ENCODE data around the gene PKNOX2. TPM values are rescaled to one million over a fixed set of nuclear protein-coding genes. Genes with fewer than 3 reads are reported as not detected.

The PKNOX2 gene
- total RNA-seq, 1 donor from 2014 or later: 34.9 TPM

- Mint-ChIP-seq H3K9me3 (ENCODE audit: low read depth) (no peaks in the 10 kb centered on the region), H3K27ac (ENCODE audit: unreplicated experiment) (peak overlapping the region; percentile 76), H3K4me3 (ENCODE audit: unreplicated experiment) (no peak overlapping the region), H3K36me3 (ENCODE audit: low read depth) (peaks cover 4% of the 10 kb centered on the region), H3K27me3 (ENCODE audit: low read depth) (no peaks in the 10 kb centered on the region), H3K4me1 (ENCODE audit: low read depth) (peaks cover 73% of the 10 kb centered on the region)
- TF ChIP-seq CTCF (IDR thresholded peaks at IDR 0.05): peak; percentile 46
- DNase-seq (ENCODE audit: low spot score): no peak
These were observed 16.1 kb downstream of the PKNOX2 start for GRCh38 chr11:125180413-125181305.

DNA sequence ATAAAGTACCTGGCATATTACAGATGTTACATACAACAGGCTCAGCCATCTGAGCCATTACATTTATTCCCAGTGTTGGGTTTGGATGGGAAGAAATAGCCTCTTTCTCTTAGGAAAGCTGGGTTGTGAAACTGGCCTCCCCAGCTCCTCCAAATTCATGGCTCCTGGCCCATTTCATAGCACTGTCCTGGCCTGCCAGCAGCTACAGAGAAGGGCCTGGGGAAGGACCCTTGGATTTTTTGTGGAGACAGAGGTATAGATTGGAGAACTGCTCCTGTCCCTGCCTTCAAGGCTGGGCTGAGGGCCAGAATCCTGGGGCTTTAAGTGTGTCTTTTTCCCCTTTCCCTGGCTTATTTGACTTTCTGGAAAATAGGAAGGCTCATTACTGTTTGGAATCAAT is 18.0 kb downstream of the PKNOX2 start:
- Mint-ChIP-seq H3K4me3 (ENCODE audit: unreplicated experiment) (no peak overlapping the region), H3K27me3 (ENCODE audit: low read depth) (no peaks in the 10 kb centered on the region)

DNA sequence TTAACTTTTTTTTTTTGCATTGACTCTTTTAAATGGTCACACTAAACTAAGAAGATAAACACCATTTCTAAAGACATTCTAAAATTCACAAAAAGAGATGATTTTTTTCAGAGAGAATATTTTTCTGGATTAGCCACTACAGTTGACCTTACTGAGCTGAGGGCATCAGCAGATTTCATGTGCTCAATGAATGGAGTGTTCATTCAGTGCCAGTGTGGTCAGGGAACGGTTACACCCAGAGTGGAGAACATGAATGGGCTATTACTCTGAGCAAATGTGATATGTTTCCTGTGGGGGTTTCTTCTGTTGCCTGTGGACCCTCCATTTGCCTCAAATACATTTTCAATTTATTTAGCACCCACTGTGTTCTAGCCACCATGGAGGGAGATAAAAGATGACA is 19.1 kb downstream of the PKNOX2 start:
- H3K9me3 Mint-ChIP-seq (ENCODE audit: low read depth): peaks cover 4% of the 10 kb centered on the region
- no peaks in the 10 kb centered on the region for H3K27me3 Mint-ChIP-seq (ENCODE audit: low read depth)
- H3K4me3 Mint-ChIP-seq (ENCODE audit: unreplicated experiment): no peak overlapping the region
- no peak for TF ChIP-seq CTCF (IDR thresholded peaks at IDR 0.05)
- peaks cover 11% of the 10 kb centered on the region for H3K36me3 Mint-ChIP-seq (ENCODE audit: low read depth)
- H3K27ac Mint-ChIP-seq (ENCODE audit: unreplicated experiment): no peak overlapping the region
- no peak for DNase-seq (ENCODE audit: low spot score)
- H3K4me1 Mint-ChIP-seq (ENCODE audit: low read depth): peaks cover 46% of the 10 kb centered on the region

More for the DNA sequence above, 18.0 kb downstream of the PKNOX2 start:
- H3K9me3 Mint-ChIP-seq (ENCODE audit: low read depth): peaks cover 4% of the 10 kb centered on the region
- H3K4me1 Mint-ChIP-seq (ENCODE audit: low read depth): peaks cover 54% of the 10 kb centered on the region
- H3K27ac Mint-ChIP-seq (ENCODE audit: unreplicated experiment): no peak overlapping the region
- TF ChIP-seq CTCF (IDR thresholded peaks at IDR 0.05): no peak
- no peak for DNase-seq (ENCODE audit: low spot score)
- H3K36me3 Mint-ChIP-seq (ENCODE audit: low read depth): peaks cover 11% of the 10 kb centered on the region

GRCh38 chr11:125188021-125188420 is 23.5 kb downstream of the PKNOX2 start:
- H3K27ac Mint-ChIP-seq (ENCODE audit: unreplicated experiment): no peak overlapping the region
- DNase-seq (ENCODE audit: low spot score): no peak
- no peak overlapping the region for H3K4me3 Mint-ChIP-seq (ENCODE audit: unreplicated experiment)
- peaks cover 24% of the 10 kb centered on the region for H3K36me3 Mint-ChIP-seq (ENCODE audit: low read depth)
- H3K9me3 Mint-ChIP-seq (ENCODE audit: low read depth): peaks cover 4% of the 10 kb centered on the region
- no peaks in the 10 kb centered on the region for H3K27me3 Mint-ChIP-seq (ENCODE audit: low read depth)
- peaks cover 25% of the 10 kb centered on the region for H3K4me1 Mint-ChIP-seq (ENCODE audit: low read depth)
- no peak for TF ChIP-seq CTCF (IDR thresholded peaks at IDR 0.05)

DNA sequence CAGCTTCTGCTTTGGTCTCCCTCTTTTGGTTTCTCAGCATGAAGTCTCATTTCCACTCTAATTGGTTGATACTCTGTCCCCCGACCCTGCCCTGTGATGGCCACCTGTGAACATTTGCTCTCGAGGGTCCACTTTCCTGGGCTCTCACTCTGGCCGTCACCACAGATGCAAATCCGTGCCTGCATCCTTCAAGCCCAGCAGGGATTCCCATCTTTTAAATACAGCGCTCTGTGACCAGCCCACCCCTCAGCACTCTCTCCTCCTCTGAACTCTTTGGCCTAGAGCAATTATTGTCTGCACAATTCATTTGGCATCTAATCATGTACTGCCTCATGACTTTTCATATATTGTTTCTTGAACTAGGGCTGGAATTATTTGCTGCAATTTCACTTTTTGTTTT is 26.0 kb downstream of the PKNOX2 start:
- Mint-ChIP-seq H3K4me1 (ENCODE audit: low read depth) (peaks cover 19% of the 10 kb centered on the region), H3K4me3 (ENCODE audit: unreplicated experiment) (no peak overlapping the region), H3K27ac (ENCODE audit: unreplicated experiment) (no peak overlapping the region), H3K9me3 (ENCODE audit: low read depth) (peaks cover 4% of the 10 kb centered on the region), H3K27me3 (ENCODE audit: low read depth) (no peaks in the 10 kb centered on the region), H3K36me3 (ENCODE audit: low read depth) (peaks cover 22% of the 10 kb centered on the region)
- no peak for DNase-seq (ENCODE audit: low spot score)
- TF ChIP-seq CTCF (IDR thresholded peaks at IDR 0.05): no peak
